ENCODE results near the gene UGP2. TPM values are rescaled to one million over a fixed set of nuclear protein-coding genes. Genes with fewer than 3 reads are reported as not detected.
"Not testable (repeated sequence)": the region's sequence is repeated elsewhere in the genome, so short reads cannot be mapped to it uniquely, and the experiment has no call there.

UGP2 gene
- total RNA-seq, 4 donors from 2014 or later, result 85.4 to 125 (median 106) TPM

DNA sequence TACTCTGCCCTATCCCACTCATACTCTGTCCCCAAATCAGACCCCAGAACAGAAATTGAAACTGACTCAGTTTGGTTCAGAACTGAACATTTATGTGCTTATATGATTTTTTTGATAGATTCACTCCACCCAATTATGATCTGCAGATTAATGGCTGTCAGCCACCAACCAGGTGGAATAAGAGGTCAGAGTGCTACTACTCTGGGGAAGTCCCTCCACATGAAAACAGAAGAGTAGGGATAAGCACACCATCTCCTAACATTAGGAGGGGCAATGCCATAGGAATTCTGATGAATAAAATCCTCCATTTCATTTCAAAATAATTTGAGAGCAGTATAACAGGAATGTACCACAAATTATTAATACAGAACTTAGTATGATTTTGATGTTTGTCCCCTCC, 36.3 kb upstream of the UGP2 start:
- TF ChIP-seq, protein P1, sequence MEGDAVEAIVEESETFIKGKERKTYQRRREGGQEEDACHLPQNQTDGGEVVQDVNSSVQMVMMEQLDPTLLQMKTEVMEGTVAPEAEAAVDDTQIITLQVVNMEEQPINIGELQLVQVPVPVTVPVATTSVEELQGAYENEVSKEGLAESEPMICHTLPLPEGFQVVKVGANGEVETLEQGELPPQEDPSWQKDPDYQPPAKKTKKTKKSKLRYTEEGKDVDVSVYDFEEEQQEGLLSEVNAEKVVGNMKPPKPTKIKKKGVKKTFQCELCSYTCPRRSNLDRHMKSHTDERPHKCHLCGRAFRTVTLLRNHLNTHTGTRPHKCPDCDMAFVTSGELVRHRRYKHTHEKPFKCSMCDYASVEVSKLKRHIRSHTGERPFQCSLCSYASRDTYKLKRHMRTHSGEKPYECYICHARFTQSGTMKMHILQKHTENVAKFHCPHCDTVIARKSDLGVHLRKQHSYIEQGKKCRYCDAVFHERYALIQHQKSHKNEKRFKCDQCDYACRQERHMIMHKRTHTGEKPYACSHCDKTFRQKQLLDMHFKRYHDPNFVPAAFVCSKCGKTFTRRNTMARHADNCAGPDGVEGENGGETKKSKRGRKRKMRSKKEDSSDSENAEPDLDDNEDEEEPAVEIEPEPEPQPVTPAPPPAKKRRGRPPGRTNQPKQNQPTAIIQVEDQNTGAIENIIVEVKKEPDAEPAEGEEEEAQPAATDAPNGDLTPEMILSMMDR (IDR thresholded peaks at IDR 0.05), result no peak
- TF ChIP-seq POLR2A (IDR thresholded peaks at IDR 0.05), result no peak
- Histone ChIP-seq H3K36me3 (no peaks in the 10 kb centered on the region), H3K27me3 (no peaks in the 10 kb centered on the region), H3K9me3 (no peaks in the 10 kb centered on the region), H3K4me1 (no peaks in the 10 kb centered on the region), H3K27ac (no peak overlapping the region), H3K4me3 (no peak overlapping the region)
- DNase-seq, result no peak

DNA sequence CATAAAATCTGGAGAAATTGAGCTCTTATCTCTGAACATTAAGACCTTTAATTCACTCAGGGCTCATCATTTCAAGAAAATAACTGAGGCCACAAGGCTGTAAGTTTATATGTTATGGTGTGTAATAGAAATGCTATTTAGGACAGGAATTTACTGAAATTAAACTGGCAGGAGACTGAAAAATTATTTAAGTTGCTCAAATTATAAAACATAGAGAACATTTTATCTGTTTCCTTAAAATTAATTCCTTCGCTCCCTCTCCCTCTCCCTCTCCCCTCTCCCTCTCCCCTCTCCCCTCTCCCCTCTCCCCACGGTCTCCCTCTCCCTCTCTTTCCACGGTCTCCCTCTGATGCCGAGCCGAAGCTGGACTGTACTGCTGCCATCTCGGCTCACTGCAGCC, 33.7 kb upstream of the UGP2 start:
- H3K9me3 ChIP-seq, DNase-seq, H3K27ac ChIP-seq, H3K4me3 ChIP-seq, H3K27me3 ChIP-seq, H3K4me1 ChIP-seq, H3K36me3 ChIP-seq: not testable (repeated sequence)

DNA sequence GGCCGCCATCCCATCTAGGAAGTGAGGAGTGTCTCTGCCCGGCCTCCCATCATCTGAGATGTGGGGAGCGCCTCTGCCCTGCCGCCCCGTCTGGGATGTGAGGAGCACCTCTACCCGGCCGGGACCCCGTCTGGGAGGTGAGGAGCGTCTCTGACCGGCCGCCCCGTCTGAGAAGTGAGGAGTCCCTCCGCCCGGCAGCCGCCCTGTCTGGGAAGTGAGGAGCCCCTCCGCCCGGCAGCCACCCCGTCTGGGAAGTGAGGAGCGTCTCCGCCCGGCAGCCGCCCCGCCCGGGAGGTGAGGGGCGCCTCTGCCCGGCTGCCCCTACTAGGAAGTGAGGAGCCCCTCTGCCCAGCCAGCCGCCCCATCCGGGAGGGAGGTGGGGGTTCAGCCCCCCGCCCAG, 32.8 kb upstream of the UGP2 start:
- not testable (repeated sequence) for H3K4me3 ChIP-seq, H3K27ac ChIP-seq, DNase-seq, H3K9me3 ChIP-seq, H3K36me3 ChIP-seq, H3K4me1 ChIP-seq, H3K27me3 ChIP-seq

DNA sequence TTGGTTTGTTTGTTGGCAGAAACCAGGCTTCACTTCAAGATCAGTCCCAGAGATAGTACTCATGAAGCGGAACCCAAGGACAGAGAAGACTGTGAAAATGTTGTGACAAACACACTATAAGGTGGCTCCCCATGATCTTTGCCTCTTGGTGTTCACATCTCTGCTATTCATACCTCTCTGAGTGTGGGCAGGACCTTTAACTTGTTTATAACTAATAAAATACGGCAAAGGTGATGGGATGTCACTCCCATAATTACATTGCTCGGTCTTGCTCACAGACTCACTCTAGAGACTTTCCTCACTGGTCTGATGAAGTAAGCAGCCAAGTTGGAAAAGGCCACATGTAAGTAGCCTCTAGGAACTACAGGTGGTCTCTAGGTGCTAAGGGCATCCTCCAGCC, 30.6 kb upstream of the UGP2 start:
- Histone ChIP-seq H3K36me3 (no peaks in the 10 kb centered on the region), H3K4me1 (no peaks in the 10 kb centered on the region), H3K9me3 (no peaks in the 10 kb centered on the region), H3K4me3 (no peak overlapping the region), H3K27me3 (no peaks in the 10 kb centered on the region), H3K27ac (no peak overlapping the region)
- DNase-seq, result no peak
- TF ChIP-seq POLR2A (IDR thresholded peaks at IDR 0.05), result no peak
- TF ChIP-seq, protein P1 (IDR thresholded peaks at IDR 0.05), result no peak

DNA sequence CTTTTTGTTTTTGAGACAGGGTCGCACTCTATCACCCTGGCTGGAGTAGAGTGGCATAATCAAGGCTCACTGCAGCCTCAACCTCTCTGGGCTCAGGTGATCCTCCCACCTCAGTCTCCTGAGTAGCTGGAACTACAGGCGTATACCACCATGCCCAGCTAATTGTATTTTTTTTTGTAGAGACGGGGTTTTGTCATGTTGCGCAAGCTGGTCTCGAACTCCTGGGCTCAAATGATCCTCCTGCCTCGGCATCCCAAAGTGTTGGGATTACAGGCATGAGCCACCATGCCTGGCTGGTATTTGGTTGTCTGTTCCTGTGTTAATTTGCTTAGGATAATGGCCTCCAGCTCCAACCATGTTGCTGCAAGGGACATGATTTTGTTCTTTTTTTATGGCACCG, 29.8 kb upstream of the UGP2 start:
- H3K27ac ChIP-seq, H3K27me3 ChIP-seq: not testable (repeated sequence)

DNA sequence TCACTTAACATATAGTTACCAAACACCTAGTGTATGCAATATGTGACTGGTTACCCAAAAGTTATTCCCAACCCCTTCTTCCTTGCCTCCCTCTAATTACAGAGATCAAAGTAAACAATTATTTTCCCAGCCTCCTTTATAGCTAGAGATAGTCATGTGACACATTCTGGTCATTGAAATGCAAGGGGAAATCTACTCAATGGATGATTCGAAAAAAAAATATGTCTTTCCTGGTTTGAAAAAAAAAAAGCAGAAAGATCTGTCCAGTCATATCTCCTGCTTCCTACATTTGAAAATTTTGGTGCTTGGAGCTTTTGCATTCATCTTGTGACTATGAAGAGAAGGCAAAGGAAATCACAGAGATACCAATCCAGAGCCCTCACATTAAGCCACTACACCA, 27.6 kb upstream of the UGP2 start:
- Histone ChIP-seq H3K27ac (no peak overlapping the region), H3K36me3 (no peaks in the 10 kb centered on the region), H3K9me3 (no peaks in the 10 kb centered on the region), H3K27me3 (no peaks in the 10 kb centered on the region), H3K4me1 (no peaks in the 10 kb centered on the region), H3K4me3 (no peak overlapping the region)
- TF ChIP-seq POLR2A (IDR thresholded peaks at IDR 0.05), result no peak
- TF ChIP-seq, protein P1 (IDR thresholded peaks at IDR 0.05), result no peak
- no peak for DNase-seq

More for the DNA sequence above, 29.8 kb upstream of the UGP2 start:
- not testable (repeated sequence) for H3K4me1 ChIP-seq, H3K4me3 ChIP-seq, H3K36me3 ChIP-seq, DNase-seq, H3K9me3 ChIP-seq

DNA sequence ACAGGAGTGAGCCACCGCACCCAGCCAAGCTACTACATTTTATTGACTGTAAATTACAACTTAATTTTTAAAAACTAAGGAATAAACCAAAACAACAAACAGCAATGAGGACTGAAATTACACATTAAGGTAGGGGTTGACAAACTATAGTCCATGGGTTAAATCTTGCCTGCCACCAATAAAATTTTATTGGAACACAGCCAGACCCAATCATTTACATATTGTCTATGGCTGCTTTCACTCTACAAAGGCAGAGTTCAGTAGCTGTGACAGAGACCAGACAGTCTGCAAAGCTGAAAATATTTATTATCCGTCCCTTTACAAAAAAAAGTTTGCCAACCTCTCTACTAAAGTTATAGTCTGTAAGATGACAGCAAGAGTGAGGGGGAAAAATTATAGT, 24.3 kb upstream of the UGP2 start:
- Histone ChIP-seq H3K4me1 (no peaks in the 10 kb centered on the region), H3K36me3 (no peaks in the 10 kb centered on the region), H3K27me3 (no peaks in the 10 kb centered on the region), H3K27ac (no peak overlapping the region), H3K9me3 (no peaks in the 10 kb centered on the region), H3K4me3 (no peak overlapping the region)
- TF ChIP-seq, protein P1 (IDR thresholded peaks at IDR 0.05), result no peak
- TF ChIP-seq POLR2A (IDR thresholded peaks at IDR 0.05), result no peak
- DNase-seq, result no peak

Measured in Peyer's patch (tissue), 4 donors.